ENCODE measurements around the gene MYO1B. TPM values are rescaled to one million over a fixed set of nuclear protein-coding genes. Genes with fewer than 3 reads are reported as not detected.

MYO1B gene
- total and polyA plus RNA-seq, 2 donors from 2014 or later, result 24.5 to 64.8 TPM

GRCh38 chr2:191328150-191328809, 83.1 kb downstream of the MYO1B start:
- Histone ChIP-seq H3K36me3 (ENCODE audit: control insufficient read depth in 2 of 3, insufficient read depth in 3 of 3, low read length in 3 of 3) (peaks cover 0 to 2% (median 0%) of the 10 kb centered on the region in 3 donors), H3K27me3 (ENCODE audit: control insufficient read depth, insufficient read depth, low read length) (no peaks in the 10 kb centered on the region), H3K9ac (ENCODE audit: low read length in 3 of 3) (no peak overlapping the region), H3K4me1 (ENCODE audit: control insufficient read depth in 2 of 3, insufficient read depth in 2 of 3, low read depth in 1 of 3, low read length in 3 of 3) (no peaks in the 10 kb centered on the region), H3K27ac (ENCODE audit: low read depth in 2 of 2, low read length in 2 of 2) (no peak overlapping the region), H3K9me3 (ENCODE audit: control insufficient read depth in 2 of 3, insufficient read depth in 1 of 3, low read length in 3 of 3) (no peaks in the 10 kb centered on the region), H3K4me3 (ENCODE audit: low read length in 3 of 3) (no peak overlapping the region)
- no peak for DNase-seq
- no peak for TF ChIP-seq CTCF (IDR thresholded peaks at IDR 0.05; ENCODE audit: borderline replicate concordance, extremely low read depth, insufficient read depth)
- intact Hi-C loops (cut with DNase I), result no loop called here
- FAIRE-seq, result no peak

GRCh38 chr2:191329841-191330240, 84.6 kb downstream of the MYO1B start:
- TF ChIP-seq CTCF (IDR thresholded peaks at IDR 0.05; ENCODE audit: borderline replicate concordance, extremely low read depth, insufficient read depth), result no peak
- FAIRE-seq (no peak), DNase-seq (no peak)
- no peak overlapping the region for H3K9ac ChIP-seq (ENCODE audit: low read length in 3 of 3)
- H3K27ac ChIP-seq (ENCODE audit: low read depth in 2 of 2, low read length in 2 of 2), result no peak overlapping the region
- no peaks in the 10 kb centered on the region for H3K9me3 ChIP-seq (ENCODE audit: control insufficient read depth in 2 of 3, insufficient read depth in 1 of 3, low read length in 3 of 3)
- intact Hi-C loops (cut with DNase I), result no loop called here
- no peaks in the 10 kb centered on the region for H3K4me1 ChIP-seq (ENCODE audit: control insufficient read depth in 2 of 3, insufficient read depth in 2 of 3, low read depth in 1 of 3, low read length in 3 of 3)
- H3K4me3 ChIP-seq (ENCODE audit: low read length in 3 of 3), result no peak overlapping the region
- H3K27me3 ChIP-seq (ENCODE audit: control insufficient read depth, insufficient read depth, low read length), result no peaks in the 10 kb centered on the region
- peaks cover 0 to 2% (median 0%) of the 10 kb centered on the region in 3 donors for H3K36me3 ChIP-seq (ENCODE audit: control insufficient read depth in 2 of 3, insufficient read depth in 3 of 3, low read length in 3 of 3)

- no peaks in the 10 kb centered on the region for H3K9me3 ChIP-seq (ENCODE audit: control insufficient read depth in 2 of 3, insufficient read depth in 1 of 3, low read length in 3 of 3)
- no peak for TF ChIP-seq CTCF (IDR thresholded peaks at IDR 0.05; ENCODE audit: borderline replicate concordance, extremely low read depth, insufficient read depth)
- H3K9ac ChIP-seq (ENCODE audit: low read length in 3 of 3), result no peak overlapping the region
- H3K36me3 ChIP-seq (ENCODE audit: control insufficient read depth in 2 of 3, insufficient read depth in 3 of 3, low read length in 3 of 3), result peaks cover 0 to 2% (median 0%) of the 10 kb centered on the region in 3 donors
- no peaks in the 10 kb centered on the region for H3K27me3 ChIP-seq (ENCODE audit: control insufficient read depth, insufficient read depth, low read length)
- FAIRE-seq, result no peak
- no peak for DNase-seq
- intact Hi-C loops (cut with DNase I), result no loop called here
- no peak overlapping the region for H3K27ac ChIP-seq (ENCODE audit: low read depth in 2 of 2, low read length in 2 of 2)
- no peaks in the 10 kb centered on the region for H3K4me1 ChIP-seq (ENCODE audit: control insufficient read depth in 2 of 3, insufficient read depth in 2 of 3, low read depth in 1 of 3, low read length in 3 of 3)
- H3K4me3 ChIP-seq (ENCODE audit: low read length in 3 of 3), result no peak overlapping the region
Measured at GRCh38 chr2:191333911-191334357, 88.7 kb downstream of the MYO1B start.
